Measurements from ENCODE around the gene TSPEAR.

- TF ChIP-seq CTCF (IDR thresholded peaks at IDR 0.05; ENCODE audit: insufficient read depth, low read length, poor library complexity, severe bottlenecking) (no peak), EZH2phosphoT487 (conservative IDR thresholded peaks at IDR 0.05; ENCODE audit: low read length) (no peak)
These were observed 52.8 kb downstream of the TSPEAR start for GRCh38 chr21:44658541-44658910.

Data from SU-DHL-6 (cell line).